ENCODE results near the gene APOL6.

DNA sequence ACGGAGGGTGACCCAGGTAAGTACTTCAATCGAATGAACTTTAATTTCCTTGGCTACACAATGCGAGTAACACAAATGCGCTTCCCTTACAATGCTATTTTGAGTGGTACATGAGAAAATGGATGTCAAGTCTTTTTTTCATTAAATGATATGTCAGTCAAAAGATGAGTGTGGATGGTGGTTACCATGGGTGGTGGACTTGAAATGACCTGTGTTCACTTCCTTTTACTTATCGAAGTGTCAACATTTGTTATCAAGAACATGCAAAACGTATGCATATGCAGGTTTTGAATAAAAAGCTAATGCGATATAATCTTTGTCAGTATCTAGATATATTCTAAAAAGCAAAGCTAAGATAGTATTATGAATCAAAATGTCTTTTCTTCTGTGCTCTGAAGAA lies 60.7 kb downstream of the APOL6 start:
- TF ChIP-seq, protein P1, sequence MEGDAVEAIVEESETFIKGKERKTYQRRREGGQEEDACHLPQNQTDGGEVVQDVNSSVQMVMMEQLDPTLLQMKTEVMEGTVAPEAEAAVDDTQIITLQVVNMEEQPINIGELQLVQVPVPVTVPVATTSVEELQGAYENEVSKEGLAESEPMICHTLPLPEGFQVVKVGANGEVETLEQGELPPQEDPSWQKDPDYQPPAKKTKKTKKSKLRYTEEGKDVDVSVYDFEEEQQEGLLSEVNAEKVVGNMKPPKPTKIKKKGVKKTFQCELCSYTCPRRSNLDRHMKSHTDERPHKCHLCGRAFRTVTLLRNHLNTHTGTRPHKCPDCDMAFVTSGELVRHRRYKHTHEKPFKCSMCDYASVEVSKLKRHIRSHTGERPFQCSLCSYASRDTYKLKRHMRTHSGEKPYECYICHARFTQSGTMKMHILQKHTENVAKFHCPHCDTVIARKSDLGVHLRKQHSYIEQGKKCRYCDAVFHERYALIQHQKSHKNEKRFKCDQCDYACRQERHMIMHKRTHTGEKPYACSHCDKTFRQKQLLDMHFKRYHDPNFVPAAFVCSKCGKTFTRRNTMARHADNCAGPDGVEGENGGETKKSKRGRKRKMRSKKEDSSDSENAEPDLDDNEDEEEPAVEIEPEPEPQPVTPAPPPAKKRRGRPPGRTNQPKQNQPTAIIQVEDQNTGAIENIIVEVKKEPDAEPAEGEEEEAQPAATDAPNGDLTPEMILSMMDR (conservative IDR thresholded peaks at IDR 0.05), result no peak
- no peak for TF ChIP-seq ZFX (IDR thresholded peaks at IDR 0.05)
